ENCODE results near the gene IQCB1. TPM values are rescaled to one million over a fixed set of nuclear protein-coding genes. Genes with fewer than 3 reads are reported as not detected.
A peak's percentile ranks its signal among the peaks of the same experiment; 100 is the strongest.

The IQCB1 gene
- total and polyA plus RNA-seq, 9 of the 15 experiments (the other 6 are each of a cell fraction or from before 2014, with no cell fraction given) = 21.1 to 38.1 (median 27.5) TPM

GRCh38 chr3:121749276-121750086, 85.4 kb downstream of the IQCB1 start, which contains the start of gene GOLGB1 (continued):
- TF ChIP-seq TFAM (CRISPR knock-in tag; conservative IDR thresholded peaks at IDR 0.05) (no peak), PTRF (tag; IDR thresholded peaks at IDR 0.05) (no peak), KDM5B (IDR thresholded peaks at IDR 0.05; ENCODE audit: insufficient replicate concordance, low read depth, low read length) (peak; percentile 98), EZH2 (IDR thresholded peaks at IDR 0.05; ENCODE audit: borderline replicate concordance, low read depth, low read length) (no peak), CREB1 (IDR thresholded peaks at IDR 0.05) (peak; percentile 57; the same call in 1 of the 2 replicates), CREB1 (CRISPR knock-in tag; IDR thresholded peaks at IDR 0.05) (no peak; the same call in 1 of the 2 replicates), CHD7 (IDR thresholded peaks at IDR 0.05; ENCODE audit: low read depth, low read length) (no peak), NR2F6 (CRISPR knock-in tag; IDR thresholded peaks at IDR 0.05) (no peak), CREM (IDR thresholded peaks at IDR 0.05; ENCODE audit: low read depth) (peak; percentile 75), ZBTB12 (CRISPR knock-in tag; IDR thresholded peaks at IDR 0.05) (no peak), RFX1 (IDR thresholded peaks at IDR 0.05) (peak; percentile 97), RNF219 (CRISPR knock-in tag; IDR thresholded peaks at IDR 0.05) (no peak), RCOR1 (IDR thresholded peaks at IDR 0.05; ENCODE audit: borderline replicate concordance in 1 of 2, low read depth in 2 of 2, low read length in 2 of 2) (peak in 1 of 2 experiments; percentile 44; a peak in 1 of 4 replicates)

All from K562 (cell line).